Stimulated activated CD8-positive, alpha-beta memory T cell treated with anti-CD3 and anti-CD28 coated beads, Interleukin-2, amount 100 ng/mL, for 48 hours (primary cell): ENCODE measurements around the gene QSOX1.
"Not testable (repeated sequence)": the region's sequence is repeated elsewhere in the genome, so short reads cannot be mapped to it uniquely, and the experiment has no call there.

Experiments
- DNase-seq, 2 donors: peaks; one replicate each; pipeline ENCODE4 v3.0.0-alpha.2; 2020; ENCODE audit warnings: low read depth in 2 of 2

The QSOX1 gene

DNA sequence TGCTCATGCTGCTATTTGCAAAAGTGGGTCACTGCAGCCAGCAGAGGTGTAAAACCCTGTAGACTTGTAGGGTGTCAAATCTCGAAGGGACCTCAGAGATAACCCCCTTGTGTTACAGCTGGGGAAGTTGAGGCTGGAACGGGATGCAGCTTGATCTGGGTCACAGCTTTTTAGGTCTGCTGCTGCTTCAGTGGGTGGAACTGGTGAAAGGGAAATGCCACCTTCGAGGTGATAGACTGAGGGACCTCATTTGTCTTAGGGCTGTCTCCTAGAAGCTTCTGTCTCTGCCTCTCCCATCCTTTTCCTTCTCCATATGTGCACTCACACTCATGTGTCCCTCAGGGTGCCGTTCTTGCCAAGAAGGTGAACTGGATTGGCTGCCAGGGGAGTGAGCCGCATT is 35.4 kb downstream of the QSOX1 start:
- no peak for DNase-seq

DNA sequence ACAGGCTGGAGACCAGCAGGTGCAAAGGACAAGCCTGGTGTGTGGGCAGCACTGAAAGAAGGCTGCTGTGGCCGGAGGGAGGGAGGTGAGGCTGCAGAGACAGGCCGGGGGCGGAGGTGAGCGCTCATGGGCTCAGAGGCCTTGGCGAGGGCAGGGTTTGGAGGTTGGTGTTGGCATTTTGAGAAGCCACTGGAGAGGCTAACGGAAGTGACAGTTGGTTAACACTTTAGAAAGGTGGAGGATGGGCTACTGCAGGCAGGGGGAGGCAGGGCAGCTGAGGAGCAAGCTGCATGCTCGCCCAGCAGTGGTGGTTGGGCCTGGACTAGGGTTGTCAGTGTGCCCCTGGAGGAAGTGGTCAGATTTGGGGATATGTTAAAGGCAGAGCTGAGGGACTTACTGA is 37.5 kb downstream of the QSOX1 start:
- no peak for DNase-seq

DNA sequence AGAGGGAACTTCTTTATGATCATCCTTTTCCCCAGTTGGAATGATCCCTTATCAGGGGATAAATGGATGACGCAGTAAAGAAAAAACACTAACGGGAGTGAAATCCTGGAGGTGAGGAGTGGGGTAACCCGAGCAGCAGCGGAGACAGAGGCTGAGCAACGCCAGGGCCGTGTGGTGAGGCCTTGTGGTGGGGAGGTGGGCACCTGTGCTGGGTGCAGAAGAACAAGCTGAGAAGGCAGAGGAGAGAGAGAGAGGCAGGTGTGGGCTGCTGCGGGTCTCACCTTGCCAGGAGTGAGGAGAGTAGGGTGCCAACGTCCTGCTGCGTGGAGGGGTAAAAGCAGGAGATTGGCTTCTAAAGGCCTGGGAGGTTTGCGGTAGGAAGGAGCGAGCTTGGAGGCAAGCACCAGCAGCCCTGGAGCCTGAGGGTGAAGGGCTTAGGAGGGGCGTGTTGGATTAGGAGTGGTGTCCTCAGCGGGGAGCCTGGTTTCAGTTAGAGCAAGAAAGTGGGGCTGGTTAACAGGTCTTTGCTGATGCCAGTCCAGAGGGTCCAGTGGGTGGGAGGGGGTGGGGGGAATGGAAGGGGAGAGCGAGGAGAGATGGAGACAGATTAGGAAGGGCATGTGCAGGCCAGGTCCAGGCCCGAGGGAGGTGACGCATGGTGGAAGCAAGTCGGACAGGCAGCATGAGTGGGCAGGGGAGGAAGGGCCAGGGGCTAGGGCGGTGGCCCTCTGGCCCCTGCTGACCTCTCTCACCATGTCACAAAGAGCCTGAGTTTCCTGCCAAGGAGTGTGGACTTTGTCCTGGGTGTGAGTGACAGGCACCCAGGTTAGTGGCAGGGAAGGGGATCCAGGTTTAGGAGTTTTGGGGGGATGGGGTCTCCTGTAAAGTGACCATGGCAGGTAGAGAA is 38.7 kb downstream of the QSOX1 start:
- no peak for DNase-seq

DNA sequence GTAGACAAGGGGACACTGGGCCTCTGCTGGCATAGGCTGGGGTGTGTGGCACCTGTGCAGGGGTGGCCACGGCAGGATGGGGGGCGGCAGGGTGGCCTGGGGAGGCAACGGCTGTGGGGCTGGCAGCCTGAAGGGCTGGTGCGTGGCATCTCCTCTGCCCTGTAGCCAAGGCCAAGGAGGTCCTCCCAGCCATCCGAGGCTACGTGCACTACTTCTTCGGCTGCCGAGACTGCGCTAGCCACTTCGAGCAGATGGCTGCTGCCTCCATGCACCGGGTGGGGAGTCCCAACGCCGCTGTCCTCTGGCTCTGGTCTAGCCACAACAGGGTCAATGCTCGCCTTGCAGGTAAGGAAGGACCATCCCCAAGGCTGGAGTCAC is 39.4 kb downstream of the QSOX1 start:
- DNase-seq, result no peak

DNA sequence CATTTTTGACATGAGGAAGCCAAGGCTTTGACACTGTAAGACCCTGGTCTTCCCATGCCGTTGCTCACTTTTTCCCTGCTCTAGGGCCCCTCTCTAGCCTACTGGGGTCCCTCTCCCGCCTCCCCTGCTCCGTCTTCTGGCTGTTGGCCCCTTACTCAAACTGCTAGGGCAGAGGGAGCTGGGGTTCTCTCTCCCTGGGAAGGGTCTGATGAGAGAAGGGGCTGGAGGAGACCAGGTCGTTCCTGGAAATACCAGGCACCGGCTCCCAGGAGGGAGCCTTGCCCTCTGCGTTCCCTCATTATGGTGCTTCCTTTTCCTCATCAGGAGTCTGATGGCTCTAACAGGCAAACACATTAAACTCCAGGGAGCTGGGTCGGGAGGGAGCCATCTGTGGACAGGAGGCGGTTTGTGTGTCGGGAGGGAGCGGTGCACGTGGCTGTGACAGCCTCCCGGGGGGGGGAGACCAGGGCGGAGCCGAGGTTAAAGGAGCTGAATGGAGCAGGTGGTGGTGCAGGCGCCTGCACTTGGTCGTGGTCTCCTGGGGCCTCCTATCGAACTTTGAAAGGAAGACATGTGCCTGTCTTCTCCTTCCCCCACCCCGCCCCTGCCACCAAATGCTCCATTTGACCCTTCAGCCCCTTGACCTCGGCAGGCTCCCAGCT is 40.0 kb downstream of the QSOX1 start:
- DNase-seq, result no peak

DNA sequence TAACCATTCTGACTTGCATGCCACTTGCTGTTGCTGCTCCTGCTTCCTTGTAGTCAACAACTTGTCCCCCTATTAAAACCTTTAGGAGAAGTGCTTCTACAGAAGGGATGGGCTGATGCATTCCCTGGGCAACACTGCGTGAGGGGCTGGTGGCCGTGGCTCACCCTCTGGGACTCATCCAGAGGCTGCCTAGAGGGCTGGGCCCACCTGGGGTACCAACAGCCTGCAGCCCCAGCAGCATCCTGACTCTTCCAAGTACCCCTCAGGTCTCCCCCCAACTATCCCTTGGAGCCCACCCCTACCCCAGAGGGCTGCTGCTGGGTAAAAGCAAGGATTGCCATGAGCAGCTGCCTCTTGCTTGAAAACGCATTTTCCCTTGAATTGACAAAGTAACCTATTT is 40.7 kb downstream of the QSOX1 start:
- no peak for DNase-seq

DNA sequence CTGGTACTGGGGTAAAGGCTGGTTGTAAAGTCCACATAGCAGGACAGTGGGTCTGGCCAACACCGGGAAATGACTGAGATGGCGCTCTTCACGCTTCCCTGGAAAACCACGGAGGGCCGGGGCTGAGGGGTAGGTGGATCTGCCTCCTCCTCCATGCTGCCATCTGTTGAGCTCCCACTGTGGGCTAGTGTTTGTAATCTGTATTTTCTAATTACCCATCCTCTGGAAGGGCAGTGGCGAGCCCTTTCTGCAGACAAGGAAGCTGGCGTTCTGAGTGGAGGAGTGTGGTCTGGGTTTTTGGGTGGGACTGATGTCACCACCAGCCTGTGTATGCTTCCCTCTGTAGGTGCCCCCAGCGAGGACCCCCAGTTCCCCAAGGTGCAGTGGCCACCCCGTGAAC is 41.2 kb downstream of the QSOX1 start:
- DNase-seq, result no peak

DNA sequence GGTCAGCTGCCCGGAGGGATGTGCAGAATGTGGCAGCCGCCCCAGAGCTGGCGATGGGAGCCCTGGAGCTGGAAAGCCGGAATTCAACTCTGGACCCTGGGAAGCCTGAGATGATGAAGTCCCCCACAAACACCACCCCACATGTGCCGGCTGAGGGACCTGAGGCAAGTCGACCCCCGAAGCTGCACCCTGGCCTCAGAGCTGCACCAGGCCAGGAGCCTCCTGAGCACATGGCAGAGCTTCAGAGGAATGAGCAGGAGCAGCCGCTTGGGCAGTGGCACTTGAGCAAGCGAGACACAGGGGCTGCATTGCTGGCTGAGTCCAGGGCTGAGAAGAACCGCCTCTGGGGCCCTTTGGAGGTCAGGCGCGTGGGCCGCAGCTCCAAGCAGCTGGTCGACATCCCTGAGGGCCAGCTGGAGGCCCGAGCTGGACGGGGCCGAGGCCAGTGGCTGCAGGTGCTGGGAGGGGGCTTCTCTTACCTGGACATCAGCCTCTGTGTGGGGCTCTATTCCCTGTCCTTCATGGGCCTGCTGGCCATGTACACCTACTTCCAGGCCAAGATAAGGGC is 41.9 kb downstream of the QSOX1 start:
- no peak for DNase-seq

DNA sequence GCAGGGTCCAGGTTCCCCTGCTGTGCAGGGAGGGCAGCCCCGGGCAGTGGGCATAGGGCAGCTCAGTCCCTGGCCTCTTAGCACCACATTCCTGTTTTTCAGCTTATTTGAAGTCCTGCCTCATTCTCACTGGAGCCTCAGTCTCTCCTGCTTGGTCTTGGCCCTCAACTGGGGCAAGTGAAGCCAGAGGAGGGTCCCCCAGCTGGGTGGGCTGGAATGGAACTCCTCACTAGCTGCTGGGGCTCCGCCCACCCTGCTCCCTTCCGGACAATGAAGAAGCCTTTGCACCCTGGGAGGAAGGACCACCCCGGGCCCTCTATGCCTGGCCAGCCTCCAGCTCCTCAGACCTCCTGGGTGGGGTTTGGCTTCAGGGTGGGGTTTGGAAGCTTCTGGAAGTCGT is 42.6 kb downstream of the QSOX1 start:
- no peak for DNase-seq

DNA sequence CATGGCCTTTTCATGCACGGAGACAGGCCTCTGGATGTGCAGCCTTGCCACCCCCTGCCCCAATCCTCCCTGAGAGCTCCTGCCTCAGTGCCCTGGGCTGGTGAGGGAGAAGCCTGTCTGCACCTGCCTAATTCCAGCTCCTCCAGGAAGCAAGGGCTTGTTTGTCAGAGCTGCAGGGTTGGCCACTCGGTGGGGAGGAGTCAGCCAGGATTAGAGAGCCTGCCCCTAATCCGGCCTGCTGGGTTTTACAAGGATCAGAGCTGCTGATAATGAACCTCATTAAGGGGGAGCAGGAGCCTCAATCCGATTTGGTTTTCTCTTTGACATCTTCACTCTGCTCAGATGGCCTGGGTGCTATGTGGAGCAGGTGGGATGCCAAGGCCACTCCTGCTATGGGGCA is 43.5 kb downstream of the QSOX1 start:
- DNase-seq, result no peak

DNA sequence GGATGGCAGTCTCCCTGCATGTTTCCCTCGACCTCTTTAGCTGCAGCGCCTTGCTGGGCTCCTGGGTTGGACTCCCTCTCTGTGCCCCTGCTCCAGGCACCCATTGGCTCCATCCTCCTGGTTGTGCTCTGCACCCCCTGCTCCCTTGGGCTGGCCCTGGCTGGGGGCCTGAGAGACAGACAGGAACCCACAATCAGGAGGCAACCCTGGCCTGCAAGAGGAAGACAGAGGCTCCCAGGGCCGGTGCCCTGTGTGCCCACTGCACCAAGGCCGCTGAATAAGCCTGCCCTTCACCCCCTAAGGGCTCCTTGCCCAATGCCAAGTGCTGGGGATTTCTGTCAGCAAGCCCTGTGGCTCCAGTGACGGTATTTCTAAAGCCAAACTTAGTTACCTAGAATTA is 43.9 kb downstream of the QSOX1 start:
- no peak for DNase-seq

DNA sequence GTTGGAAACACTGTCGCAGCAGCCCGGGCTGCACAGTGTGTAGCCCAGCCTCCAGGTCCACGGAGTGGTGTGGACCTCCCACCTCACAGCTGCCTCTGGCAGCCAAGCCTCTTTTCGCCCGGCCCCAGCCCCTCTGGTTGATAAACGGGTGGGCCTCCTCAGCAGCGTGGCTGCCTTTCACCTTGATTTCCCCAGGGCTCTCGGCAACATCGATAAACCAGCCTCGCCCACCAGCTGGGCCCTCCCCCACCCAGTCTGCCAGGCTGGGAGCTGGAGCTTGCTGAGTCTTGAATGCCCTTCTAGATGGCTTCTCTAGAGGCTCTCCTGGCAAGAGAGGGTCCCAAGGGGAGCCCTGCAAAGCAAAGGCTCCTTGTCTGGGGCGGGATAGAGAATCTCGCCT is 44.3 kb downstream of the QSOX1 start:
- DNase-seq, result no peak

DNA sequence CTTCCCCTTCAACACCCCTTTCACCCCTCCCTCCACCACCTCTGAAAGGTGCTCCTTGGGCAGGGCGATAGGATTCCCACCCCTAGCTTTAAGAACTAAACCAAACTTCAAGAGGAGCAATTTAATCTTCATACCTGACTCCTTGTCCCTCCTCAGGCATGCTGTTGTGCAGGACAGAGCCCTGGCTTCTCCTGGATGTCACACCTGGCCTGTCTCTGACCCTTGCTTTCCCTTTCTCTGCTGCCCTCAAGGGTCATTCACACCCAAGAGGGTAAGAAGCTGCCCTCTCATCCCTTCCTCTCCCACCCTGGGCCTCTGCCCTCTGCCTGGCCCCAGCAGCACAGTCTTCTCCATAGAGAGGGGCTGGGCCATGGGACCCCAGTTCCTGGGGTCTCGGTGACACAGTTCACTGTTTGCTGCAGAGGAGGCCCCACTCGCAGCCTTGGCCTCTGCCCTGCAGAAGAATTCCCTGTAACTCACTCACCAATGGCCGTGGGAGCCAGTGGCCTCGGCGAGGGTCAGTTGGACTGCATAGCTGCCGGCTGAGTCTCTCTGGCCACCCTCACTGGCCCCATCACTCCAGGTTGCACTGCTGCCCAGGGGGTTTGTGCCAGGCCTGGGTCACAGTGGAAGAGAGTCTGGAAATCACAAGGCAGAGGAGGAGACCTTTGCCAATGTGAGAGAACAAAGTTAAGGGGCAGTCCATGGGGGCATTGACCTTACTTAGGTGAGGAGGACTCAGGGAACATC is 47.0 kb downstream of the QSOX1 start:
- no peak for DNase-seq

DNA sequence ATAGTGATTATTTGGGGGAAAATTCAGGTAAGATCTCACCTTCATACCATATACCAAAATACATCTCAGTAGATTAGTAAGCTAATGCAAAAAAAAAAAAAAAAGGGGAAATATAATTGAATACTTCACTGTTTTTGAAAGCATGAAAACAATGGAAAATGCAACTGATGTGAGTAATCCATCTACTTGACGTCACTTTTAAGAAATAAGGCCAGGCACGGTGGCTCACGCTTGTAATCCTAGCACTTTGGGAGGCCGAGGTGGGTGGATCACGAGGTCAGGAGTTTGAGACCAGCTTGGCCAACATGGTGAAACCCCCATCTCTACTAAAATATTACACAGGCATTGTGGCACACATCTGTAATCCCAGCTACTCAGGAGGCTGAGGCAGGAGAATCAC is 47.9 kb downstream of the QSOX1 start:
- DNase-seq, result not testable (repeated sequence)

DNA sequence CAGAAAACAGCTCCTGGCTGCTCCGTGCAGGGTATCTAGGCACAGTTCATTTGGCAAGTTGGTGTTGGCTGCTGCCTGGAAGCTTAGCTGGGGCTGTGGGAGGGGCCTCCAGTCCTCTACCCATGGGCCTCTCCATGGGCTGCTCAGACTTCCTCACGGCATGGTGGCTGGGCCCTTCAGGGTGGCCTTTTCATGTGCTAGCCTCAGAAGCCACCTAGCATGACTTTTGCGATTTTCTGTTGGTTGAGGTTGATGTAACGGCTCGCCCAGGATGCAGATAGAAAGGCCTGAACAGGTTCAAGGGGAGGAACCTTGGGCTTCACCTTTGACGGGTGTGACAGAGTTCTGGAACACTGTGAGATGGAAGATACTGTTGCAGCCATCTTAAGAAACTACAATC is 49.6 kb downstream of the QSOX1 start:
- DNase-seq, result no peak

DNA sequence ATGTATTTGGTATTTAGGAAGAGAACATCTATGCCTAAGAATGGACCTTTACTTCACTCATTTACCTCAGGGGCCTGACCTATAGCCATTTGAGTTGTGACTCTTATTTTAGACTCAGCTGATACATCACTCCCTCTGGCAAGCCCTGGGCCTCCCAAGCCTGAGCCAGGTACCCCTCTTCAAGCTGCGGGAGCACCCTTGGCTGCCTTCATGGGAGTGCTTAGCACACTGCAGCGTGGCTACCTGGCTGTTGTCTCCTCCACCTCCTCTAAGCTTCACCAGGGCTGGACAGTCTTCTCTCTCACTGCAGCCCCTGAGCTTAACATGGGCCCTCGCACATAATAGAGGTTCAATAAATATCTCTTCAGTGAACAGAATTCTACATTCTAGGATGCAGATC is 51.9 kb downstream of the QSOX1 start:
- DNase-seq, result no peak

DNA sequence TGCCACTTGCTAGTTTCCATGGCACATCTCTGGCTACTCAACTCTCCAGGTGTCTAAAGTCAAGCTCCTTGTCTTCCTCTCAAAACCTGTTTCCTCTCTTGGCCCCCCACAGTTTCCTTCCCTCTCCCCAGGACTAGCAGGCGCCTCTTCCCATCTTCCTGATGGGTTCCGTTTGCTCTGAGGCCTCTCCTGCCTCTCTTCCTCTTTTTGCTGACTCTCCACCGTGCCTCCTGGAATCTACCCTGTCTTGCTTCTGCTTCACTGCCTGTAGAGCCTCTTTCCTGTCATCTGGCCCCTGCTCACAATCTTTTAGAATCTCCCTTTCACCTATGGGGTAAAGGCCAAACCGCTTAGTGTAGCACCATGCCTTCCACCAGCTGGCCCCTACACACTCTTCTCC is 53.6 kb downstream of the QSOX1 start:
- DNase-seq, result no peak

DNA sequence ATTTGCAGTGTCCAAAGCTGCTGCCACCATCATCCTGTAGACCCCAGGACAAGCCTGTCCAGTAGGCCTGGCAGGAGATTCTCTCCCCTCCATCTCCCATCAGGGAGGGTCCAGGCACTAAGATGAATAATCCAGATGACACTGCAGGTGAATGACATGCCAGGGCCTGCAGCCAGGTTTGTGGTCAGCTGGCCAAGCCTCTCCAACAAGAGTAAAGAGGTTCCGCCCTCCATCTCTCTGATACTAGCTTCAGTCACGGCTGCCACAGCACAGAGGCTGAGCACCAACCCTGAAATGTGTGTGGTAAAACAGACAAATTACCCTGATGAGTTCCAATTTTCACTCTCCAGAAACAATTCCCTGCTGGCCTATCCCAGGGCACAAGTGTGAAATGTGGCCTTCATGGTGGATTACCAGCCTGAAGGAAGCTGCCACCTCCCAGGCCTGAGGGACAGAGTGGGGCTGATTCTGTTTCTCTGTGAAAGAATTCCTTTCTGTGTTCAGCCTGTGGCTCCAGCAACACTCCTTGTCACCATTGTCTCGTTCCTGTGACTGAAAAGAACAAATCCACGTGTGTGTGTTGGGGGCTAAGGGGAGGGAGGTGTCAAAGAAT is 55.4 kb downstream of the QSOX1 start:
- DNase-seq, result no peak

DNA sequence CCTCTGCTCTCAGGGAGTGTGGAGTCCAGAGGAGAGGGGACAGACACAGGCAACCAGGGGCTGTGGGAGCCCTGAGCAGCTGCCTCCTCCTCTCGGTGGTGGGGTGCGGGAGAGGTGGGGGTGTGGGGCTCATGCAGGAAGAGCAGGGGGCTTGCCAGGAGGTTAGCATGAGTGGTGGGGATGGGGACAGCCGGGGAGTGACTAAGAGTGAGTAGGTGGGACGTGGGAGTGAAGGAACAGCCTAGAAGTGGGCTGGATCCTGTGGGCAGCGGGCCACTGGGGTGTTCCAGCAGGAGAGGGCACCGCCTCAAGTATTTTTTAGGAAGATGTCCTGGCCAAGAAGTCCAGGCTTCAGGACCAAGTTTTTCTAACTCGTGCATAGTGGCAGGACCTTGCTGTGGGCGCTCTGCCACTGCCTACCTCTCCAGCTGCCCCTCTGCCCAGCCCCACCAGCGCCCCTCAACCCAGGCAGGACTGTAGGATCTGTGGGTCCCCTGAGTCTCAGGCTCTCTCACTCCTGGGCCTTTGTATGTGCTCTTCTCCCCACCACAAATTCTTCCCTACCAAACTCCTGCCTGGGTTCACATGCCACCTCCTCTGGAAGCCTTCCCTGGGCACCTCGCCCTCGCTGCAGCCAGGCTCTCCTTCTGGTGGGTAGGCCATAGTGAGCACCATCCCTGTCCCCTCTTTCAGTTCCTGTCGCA is 56.6 kb downstream of the QSOX1 start:
- DNase-seq, result no peak

DNA sequence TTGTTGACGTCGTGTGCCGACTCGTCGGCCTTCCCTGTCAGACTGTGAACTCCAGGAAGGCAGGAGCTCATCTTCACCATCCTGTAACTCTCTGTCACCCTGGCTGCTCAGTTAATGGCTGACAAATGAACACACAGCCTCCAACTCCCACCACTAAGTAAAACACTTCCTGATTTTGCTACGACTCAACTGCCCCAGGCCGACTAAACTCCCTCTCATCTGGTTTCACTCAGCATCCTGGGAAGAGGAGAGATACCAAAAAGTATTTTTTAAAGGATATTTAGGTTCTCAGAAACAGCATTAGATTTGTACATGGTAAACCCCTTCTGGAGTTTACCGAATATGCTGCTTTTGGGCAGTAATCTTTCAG is 57.2 kb downstream of the QSOX1 start:
- no peak for DNase-seq

DNA sequence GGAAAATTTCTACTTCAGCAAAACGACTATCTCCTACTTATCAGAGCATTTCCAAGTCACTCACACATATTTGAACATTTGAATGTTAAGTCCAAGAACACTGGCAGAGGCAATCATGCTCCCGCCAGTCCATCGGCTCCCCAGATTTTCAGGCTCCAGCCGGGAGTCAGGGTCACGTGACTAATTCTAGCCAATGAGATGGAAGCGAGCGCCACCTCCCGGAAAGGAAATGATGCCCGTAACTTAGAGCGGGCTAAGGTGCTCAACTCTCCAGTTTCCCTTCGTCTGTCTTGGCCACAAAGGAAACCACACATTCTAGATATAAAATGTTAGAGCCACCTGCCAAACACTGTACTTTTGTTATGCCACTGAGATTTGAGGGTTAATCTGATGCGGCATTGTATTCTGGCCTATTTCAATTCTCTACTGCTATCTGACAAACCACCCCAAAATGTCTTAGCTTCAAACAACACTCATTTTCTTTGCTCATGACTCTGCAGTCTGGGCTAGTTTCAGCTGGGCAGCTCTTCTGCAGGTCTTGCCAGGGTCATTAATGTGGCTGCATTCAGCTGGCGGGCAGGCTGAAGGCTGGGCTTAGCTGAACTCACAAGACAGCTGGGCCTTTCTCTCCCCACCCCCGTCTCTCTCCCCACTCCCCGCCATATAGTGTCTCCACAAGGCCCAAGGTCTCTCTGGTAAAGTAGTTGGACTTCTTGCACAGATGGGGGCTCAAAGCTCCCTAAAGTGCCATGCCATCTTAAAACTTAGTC is 58.9 kb downstream of the QSOX1 start:
- DNase-seq, result peak in 1 of 2 donors; percentile 45
